ENCODE results near the gene PLCXD1.
"Not testable (repeated sequence)": the region's sequence is repeated elsewhere in the genome, so short reads cannot be mapped to it uniquely, and the experiment has no call there.

PLCXD1 gene

DNA sequence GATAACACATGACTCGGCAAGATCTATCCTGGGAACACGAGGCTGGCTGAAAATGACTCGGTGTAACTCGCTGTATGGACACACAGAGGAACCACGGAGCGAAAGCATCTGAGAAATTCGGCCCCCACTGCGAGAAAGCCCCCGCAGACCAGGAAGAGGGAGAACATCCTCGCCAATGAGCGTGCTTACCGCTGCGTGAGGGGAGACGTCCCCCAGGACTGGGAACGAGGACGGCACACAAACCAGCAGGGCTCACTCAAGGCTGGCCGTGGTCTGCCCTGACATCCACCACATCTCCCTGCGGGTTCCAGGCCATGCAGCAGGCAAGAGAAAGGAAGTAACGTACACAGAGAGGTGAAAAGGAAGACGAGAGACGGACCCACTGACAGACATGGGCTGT is 55.0 kb downstream of the PLCXD1 start:
- DNase-seq: no peak

DNA sequence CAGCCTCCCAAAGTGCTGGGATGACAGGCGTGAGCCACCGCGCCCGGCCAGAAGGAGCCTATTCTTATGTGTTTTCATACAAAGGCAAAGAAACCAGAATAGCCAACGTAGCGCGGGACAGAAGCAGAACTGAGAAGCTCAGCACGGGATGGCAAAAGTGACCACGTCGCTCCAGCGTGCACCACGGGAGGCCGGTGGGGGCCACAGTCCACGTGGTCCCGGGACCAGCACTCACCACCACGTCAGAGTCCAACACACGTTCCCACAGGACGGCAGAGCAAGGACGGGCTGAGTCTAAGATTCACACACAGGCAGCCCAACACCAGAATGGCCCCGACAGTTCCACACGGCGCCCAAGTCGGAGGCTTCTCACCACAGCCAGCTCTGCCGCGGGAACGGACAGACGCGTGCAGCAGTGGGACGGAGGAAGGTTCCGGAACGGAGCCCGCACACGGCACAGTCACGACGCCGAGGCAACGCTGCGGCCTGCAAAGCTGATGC is 56.2 kb downstream of the PLCXD1 start:
- no peak for DNase-seq

DNA sequence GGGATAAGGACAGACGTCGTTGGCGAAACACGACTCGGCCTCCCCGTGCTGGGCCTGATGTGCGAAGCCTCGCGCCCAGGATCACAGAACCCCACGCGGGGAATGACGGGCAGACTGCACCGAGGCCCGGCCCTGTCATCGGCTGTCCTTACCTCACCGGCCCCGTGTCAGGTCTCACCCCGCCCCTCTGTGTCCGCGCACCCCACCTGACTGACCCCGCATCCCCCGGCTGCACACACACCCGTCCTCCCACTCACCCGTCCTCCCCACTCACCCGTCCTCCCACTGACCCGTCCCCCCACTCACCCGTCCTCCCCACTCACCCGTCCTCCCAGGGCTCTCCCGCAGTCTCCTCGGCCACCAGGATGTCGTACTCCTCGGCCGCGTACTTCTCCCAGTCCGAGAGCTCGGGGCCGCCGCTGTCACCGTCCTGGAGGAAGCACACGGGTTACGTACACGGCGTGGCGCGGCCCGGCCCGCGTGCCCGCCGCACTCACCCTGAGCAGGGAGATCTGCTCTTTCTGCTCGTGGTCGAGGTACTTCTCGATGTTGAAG is 57.2 kb downstream of the PLCXD1 start:
- no peak for DNase-seq

DNA sequence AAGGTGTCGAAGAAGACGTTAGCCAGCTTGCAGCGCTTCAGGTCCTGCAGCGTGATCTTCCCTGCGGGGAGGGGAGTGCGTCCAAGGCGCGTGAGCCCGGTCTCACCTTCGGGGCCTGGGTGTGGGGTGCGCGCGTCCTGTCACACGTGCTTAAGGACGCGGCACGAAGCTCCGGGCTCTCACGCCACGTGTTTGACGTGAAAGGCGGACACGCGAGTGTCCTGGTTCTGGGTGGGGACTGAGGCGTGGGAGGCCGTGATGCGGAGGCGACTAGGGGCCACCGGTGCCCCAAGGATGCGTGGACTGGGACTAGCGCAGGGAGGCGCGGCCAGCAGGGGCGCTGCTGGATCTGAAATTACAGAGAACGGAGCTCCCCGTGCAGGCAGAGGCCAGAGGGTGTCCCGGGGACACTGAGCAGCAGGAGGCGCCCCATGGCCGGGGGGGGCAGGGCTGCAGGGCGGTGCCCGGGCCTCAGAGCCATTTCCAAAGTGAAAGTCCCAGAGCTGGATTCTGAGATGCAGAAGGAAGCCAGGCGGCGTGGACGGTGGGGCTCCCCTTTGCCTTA is 57.7 kb downstream of the PLCXD1 start:
- DNase-seq: no peak

DNA sequence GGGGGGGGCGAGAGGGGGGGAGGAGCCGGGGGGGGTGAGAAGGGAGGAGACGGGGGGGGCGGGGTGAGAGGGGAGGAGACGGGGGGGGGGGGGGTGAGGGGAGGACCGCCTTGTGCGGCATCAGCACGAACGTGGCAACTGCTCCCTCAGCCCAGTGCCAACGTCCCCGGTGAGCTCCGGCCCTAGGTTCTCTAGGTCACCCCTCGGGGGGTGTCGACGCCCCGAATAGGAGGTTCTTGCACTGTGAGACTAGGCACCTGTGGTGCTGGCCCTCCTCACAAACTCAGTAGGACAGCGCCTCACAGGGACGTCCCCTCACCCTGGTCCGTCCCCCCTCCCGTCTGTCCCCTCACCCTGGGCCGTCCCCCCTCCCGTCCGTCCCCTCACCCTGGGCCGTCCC is 58.9 kb downstream of the PLCXD1 start:
- DNase-seq: no peak

DNA sequence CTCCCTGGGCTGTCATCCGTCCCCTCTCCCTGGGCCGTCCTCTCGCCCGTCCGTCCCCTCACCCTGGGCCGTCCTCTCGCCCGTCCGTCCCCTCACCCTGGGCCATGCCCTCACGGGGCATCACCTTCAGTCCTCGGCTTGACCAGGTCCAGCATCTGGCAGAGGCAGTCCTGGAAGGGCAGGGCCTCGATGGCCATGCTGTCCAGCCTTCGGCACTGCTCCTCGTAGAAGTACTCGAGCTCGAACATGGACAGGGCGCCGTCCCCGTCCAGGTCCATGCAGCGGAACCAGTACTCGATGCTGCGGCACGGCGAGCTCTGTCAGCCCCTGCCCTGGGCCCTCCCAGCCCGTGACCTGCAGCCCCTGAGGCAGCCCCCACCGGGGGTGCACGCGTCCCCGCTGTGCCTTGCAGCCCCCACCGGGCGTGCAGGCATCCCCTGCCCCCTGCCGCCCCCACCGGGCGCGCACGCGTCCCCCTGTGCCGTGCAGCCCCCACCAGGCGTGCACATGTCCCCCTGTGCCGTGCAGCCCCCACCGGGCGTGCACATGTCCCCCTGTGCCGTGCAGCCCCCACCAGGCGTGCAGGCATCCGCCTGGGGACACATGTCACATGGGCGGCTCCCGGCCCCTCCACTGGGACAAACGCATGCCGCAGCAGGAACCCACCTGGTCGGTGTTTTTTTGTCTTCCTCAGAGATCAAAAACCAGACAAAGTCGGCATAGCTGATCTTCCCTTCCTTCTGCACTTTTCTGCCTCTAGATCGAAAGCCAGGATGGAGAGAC is 59.7 kb downstream of the PLCXD1 start:
- DNase-seq: no peak

DNA sequence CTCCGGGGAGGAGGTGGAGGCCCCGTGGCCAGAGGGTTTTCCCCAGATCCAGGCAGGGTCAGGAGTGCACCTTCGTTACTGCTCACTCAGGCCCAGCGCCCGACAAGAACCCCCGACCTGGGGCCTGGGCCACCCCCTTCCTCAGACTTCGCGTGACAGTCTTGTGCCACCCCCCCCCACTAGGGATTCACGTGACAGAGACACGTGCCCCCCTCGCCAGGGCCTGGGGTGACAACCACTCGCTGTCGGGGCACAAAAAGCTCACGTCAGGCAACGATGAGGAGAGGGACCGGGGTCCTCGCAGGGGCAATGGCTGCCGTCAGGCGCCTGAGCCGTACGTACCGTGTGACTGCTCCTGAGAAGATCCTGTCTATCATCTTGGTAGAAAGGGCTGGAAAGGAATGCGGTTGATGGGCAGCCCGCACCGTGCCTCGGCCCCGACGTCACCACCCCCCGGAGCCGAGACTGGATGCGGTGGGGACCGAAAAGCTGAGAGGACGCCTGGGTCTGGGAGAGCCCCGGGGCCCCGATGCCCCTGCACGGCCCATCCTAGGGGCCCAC is 60.4 kb downstream of the PLCXD1 start:
- no peak for DNase-seq

DNA sequence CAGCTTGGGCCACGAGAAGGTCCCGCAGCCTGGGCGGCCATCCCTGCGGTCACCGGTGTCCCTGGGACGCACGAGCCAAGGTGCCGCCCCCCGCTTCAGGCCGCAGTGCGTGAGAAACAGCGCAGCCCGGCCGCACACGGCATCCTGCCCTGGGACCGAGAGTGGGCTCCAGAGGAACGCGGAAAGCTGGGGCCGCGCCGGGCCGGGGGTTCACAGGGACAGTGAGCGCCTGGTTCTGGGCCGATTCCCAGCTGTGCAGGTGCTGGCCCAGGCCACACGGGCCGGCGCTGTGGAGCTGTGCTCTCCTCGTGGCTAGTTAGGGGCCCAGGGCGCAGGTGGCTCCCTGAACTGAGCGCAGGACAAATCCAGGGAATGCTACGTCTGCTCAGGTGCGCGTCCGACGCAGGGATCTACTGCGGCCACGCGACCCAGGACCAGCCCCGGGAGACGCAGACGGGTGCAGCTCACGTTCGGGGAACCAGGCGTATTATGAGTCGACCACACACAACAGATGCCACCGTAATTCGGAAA is 63.3 kb downstream of the PLCXD1 start:
- DNase-seq: no peak

DNA sequence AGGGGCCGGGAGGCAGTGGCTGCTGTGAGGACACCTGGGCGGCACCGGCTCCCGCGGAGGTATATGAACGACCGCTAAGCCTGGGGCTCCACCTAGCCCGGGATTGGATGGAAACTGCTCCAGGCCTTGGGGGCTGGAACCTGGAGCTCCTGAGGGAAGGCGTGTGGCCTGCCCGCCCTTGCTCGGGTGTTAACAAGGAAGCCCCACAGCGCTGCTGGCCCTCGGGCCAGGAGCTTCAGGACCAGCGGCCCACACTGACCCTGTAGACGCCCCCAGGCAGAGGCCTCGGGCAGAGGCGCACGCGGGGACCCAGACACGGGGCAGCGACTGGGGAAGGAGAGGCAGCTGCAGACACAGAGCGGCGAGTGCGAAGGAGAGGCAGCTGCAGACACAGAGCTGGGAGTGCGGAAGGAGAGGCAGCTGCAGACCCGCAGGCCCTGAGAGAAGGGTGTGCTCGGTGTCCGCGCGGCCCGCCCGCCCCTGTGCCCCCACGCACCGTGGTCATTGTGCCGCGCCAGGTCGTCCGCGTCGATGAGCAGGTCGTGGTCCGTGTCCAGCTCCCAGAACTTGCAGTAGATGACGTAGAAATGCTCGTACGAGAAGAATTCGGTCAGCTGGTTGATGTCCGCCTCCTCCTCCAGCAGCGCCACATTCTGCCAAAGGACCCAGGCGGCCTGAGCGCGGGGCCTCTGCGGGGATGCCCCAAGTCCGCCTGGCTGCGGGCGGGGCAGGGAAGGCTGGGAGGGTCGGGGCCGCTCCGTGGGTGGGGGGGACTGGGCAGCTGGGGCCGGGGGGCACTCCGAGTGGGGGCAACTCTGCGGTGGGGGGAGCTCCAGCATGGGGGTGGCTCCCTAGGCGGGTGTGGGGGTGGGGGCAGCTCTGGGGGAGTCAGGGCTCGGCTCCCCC is 64.1 kb downstream of the PLCXD1 start:
- no peak for DNase-seq

DNA sequence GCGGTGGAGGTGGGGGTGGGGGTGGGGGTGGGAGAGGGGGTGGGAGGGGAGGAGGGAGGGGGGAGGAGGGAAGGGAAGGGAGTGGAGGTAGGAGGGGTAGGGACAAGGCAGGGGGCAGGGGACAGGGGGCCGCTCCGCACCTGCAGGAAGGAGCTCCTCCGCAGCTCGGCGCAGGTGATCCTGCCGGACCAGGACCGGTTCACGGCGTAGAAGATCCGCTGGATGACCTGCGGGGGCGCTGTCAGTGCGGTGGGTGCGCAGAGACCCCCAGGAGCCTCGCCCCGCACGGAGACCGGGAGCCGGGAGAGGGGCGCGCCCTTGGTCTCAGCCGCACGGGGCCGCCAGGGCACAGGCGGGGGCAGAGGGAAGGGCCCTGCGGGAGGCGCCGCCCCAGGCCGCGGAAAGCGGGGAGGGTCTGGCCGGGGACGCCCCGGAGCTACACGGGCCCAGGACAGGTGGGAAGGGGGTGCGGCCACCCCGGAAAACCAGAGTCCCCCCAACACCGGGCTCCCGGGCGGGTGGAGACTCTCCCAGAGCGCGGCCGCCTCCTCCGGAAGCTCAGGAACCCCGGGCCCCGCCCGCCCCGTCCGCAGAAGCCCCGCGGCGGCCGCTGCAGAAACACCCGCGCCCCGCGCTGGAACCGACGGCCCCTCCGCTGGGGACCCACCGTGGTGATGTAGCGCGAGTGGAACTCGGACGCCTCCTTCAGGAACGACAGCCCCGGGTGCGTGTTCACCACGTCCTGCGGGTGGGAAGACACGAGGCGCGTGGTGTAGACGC is 65.0 kb downstream of the PLCXD1 start:
- DNase-seq: no peak

DNA sequence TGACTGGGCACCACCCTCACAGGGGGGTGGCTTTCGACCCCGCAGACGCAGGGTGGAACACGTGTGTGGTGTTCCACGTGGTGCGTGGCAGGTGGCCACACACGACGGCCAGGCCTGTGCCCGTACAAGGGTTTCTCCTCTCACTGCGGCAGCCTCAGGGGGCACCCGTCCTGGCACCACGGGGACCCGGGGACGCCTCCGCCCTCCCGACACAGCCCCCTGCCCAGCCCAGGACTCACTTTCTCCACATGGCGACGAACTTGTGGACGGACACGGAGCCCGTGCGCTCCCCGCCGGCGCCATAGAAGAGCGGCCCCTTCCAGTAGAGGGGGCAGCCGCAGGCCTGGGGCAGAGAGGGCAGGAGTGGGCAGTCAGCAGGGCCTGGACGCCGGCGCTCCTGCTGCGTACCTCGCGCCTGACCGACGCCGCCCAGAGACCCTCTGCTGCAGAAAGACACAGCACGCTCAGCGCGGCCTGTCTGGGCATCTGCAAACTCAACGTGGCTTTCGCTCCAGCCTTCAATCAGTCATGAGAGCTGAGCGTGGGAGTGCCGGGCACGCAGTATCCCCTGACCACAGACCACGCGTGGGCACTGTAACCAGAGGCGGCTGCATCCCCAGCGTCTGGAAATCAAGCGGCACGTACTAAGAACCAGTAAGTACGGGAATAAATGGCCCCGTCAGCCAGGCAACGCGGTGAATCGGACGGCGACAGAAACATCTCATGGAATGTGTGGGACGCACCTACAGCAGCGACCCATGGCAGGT is 66.4 kb downstream of the PLCXD1 start:
- no peak for DNase-seq

DNA sequence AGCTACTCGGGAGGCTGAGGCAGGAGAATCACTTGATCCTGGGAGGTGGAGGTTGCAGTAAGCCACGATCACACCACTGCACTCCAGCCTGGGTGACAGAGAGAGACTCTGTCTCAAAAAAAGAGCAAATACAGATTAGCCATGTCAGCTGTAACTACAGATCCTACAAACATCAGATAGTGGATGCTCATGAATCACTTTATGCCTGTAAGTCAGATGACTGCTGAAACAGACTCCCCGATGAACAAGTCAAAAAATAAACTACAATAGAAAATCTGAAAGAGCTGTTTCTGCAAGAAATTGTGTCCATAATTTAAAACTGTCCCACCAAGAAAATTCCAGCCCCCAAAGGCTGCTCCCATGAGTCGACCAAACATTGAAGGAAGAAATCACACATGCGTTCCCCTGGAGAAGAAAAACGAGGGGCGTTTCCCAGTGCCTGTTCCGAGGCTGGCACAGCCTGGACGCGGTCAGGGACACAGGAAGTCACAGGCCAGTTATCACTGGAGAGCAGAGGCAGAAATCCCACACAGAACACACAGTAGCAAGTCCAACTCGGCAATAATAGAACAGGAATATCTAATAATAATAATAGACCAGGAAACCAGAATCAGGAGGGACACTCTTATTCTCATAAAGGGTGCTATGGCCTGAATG is 67.4 kb downstream of the PLCXD1 start:
- no peak for DNase-seq

DNA sequence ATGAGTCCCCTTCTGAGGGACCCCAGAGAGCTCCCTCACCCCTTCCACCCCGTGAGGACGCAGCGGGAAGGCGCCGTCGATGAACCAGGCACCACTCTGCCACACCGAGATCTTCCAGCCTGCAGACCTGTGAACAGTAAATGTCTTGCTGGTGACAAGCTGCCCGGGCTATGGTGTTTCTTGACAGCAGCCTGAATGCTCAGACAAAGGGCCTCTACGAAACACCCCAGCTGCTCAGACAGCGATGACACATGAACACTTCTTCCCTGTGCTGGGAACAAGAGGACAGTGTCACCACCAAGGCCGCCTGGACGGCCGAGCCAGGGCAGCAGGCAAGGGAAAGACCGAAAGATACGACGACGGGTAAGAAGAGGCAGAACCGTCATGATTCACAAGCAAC is 68.0 kb downstream of the PLCXD1 start:
- no peak for DNase-seq

DNA sequence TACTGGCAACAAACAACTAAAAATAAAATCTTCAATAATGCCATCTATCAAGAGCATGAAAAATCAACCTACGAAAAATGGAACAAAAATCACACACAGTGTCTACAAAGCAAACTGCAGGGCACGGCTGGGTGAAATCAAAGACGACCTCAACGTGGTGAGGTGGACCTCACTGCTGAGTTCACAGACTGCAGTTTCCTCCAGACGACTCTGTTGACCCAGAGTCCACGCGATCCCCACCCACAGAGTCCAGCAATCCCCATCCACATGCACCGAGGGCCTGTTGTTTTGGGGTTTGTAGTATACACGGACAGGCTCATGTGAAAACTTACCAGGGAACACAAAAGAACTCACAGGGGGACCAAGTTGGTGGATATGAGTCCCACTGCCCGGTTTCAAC is 68.5 kb downstream of the PLCXD1 start:
- no peak for DNase-seq

DNA sequence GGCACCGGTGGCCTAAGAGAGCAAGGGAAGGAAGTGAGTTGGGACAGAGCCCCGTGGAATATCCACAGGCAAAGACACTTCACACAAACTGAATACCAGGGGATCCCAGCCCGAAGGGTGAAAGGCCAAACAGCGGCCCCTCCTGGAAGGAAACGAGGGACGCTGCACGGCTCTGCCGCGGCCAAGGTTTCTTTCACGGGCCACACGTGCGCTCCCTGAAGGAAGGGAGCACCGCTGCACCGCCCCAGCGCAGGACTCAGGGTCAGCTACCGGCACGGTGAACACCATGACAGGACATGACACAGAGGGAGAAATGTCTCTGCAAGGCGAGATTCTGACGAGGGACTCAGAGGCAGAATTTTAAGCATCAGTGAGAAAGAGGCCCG is 69.0 kb downstream of the PLCXD1 start:
- no peak for DNase-seq

DNA sequence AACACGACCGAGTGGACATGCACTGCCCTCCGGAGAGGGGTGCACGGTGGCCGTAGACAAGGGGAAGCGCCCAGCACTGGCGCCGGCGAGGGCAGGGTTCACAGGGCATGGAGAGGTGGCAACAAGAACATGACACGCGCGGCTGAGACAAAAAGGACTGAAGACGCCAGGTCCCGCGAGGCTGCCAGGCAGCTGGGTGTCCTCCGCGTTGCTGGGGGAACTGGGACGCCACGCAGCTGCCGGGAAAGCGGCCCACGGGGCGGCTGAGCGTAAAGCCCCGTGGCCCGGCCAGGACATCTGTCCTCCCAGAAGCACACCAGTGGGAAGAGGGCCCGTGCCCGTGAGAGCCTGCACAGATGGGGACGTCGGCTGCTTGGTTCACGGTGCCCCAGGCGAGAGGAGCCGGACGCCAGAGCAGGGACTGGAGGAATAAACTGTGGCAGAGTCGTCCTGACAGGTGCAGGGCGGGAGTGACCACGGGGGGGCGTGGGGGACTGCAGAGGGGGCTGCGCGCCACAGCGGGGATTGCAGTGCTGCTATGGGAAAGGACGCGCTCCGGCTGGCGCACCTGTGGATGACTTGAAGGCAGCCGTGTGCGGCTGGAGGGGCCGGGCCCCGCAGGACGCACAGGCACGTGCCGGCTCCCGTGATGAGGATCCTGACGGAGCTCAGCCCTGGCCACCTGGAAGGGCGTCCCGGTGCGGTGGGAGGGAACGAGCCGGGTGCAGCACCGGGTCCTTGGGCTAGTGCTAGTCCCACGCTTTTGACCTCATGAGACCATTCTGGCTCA is 69.5 kb downstream of the PLCXD1 start:
- no peak for DNase-seq

DNA sequence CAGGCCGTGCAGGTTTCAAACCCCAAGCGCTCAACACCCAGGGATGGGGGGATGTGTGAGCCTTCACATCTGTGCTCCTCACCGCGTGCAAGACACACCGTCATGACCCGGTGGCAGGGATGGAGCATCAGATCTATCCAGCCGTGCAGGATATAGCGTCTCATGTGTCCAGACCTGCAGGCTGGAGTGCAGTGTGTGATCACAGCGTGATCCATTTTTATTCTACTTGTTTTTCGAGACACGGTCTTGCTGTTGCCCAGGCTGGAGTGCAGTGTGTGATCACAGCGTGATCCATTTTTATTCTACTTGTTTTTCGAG is 70.1 kb downstream of the PLCXD1 start:
- not testable (repeated sequence) for DNase-seq

DNA sequence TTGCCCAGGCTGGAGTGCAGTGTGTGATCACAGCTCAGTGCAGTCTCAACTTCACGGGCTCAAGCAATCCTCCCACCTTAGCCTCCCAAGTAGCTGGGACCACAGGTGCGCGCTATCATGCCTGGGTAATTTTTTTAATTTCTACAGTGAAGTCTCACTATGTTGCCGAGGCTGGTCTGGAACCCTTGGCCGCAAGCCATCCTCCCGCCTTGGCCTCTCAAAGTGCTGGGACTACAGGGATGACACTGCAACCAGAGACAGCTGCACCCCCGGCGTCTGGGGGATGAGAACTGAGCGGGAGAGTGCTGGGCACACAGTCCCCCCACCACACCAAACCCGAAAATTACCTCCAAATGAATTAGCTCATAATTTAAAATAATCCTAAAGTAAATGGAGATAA is 70.6 kb downstream of the PLCXD1 start:
- DNase-seq: no peak

DNA sequence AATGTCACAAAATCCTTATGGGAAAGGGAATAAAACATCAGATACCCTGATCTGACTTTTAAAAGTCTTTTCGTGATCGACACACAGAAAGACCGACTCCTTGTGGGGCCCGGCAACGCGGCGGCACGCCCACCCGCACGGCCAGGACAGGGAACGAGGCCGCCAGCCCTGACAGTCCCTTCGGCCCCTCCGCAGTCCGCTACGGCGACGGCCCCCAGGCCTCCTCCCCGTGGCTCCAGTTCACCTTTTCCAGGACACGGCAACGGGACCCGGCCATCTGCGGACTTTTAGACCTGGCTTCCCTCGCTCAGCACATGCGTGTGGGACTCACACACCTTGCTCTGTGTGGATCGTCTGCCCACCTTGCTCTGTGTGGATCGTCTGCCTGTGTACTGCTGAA is 71.0 kb downstream of the PLCXD1 start:
- no peak for DNase-seq

Measured in NCI-H187 (cell line).